Subcutaneous adipose tissue (tissue), 4 donors: ENCODE results near the gene DPYD. TPM values are rescaled to one million over a fixed set of nuclear protein-coding genes. Genes with fewer than 3 reads are reported as not detected.

Experiments used
- CTCF ChIP-seq: fragments of 450-650 bp; IDR thresholded peaks from one replicate; pipeline ENCODE4 v1.5.1; 2016; ENCODE audit warnings: low read depth, mild to moderate bottlenecking, control low read depth, antibody characterized with exemption, moderate library complexity
- total RNA-seq, 4 donors: library from RNA; depleted of rRNA; stranded (reverse); fragments of >200 nt; gene quantifications; one replicate each; pipeline ENCODE4 v1.1.0, GENCODE V29; 2016

The DPYD gene
- total RNA-seq, 4 donors from 2014 or later: 47.1 to 100 (median 68.0) TPM

GRCh38 chr1:97869441-97869840 lies 51.4 kb downstream of the DPYD start:
- TF ChIP-seq CTCF: no peak

- TF ChIP-seq CTCF: no peak
These were observed 53.7 kb downstream of the DPYD start for GRCh38 chr1:97867127-97867526.

- no peak for TF ChIP-seq CTCF
These were observed 56.2 kb downstream of the DPYD start for GRCh38 chr1:97864615-97865014.

GRCh38 chr1:97853221-97853620 lies 67.6 kb downstream of the DPYD start:
- no peak for TF ChIP-seq CTCF

GRCh38 chr1:97849345-97850340 lies 71.2 kb downstream of the DPYD start:
- TF ChIP-seq CTCF: no peak

GRCh38 chr1:97845805-97846204 lies 75.0 kb downstream of the DPYD start:
- TF ChIP-seq CTCF: no peak

GRCh38 chr1:97844552-97845089 lies 76.2 kb downstream of the DPYD start:
- TF ChIP-seq CTCF: no peak
